WTC11 (cell line): ENCODE data around the gene NUP155.
"Not testable (repeated sequence)": the region's sequence is repeated elsewhere in the genome, so short reads cannot be mapped to it uniquely, and the experiment has no call there.

Experiments used
- CTCF ChIP-seq: fragments of 200-600 bp; IDR thresholded peaks from 2 replicates; pipeline ENCODE4 v1.8.0; 2022; ENCODE audit warnings: antibody characterized with exemption
- FOXK1 ChIP-seq: sonication (generic); formaldehyde crosslinking; IDR thresholded peaks from 2 replicates; pipeline ENCODE4 v1.8.0; 2022; ENCODE audit warnings: mild to moderate bottlenecking, moderate library complexity, missing genetic modification reagents
- MXD4 ChIP-seq: fragments of 250-450 bp; sonication (Bioruptor Pico); IDR thresholded peaks from 2 replicates; pipeline ENCODE4 v1.8.0; 2021; ENCODE audit warnings: mild to moderate bottlenecking, moderate library complexity, borderline replicate concordance
- TEAD1 ChIP-seq: sonication (generic); formaldehyde crosslinking; IDR thresholded peaks from 2 replicates; pipeline ENCODE4 v1.8.0; 2022; ENCODE audit warnings: mild to moderate bottlenecking, missing genetic modification reagents
- USF2 ChIP-seq: sonication (generic); formaldehyde crosslinking; IDR thresholded peaks from 2 replicates; pipeline ENCODE4 v1.8.1; 2023; ENCODE audit warnings: mild to moderate bottlenecking, missing genetic modification reagents, moderate library complexity

- not testable (repeated sequence) for TF ChIP-seq FOXK1; CTCF; MXD4 (CRISPR knock-in tag); USF2 (CRISPR knock-in tag); TEAD1 (CRISPR knock-in tag)
Measured at GRCh38 chr5:37268100-37268499, 102.8 kb downstream of the NUP155 start.
